Measurements from ENCODE around the gene CDC42. TPM values are rescaled to one million over a fixed set of nuclear protein-coding genes. Genes with fewer than 3 reads are reported as not detected.
A peak's percentile ranks its signal among the peaks of the same experiment; 100 is the strongest.

Gene CDC42
- polyA plus RNA-seq, 3 donors = 210 to 731 (median 606) TPM

GRCh38 chr1:22080191-22080590, 27.7 kb downstream of the CDC42 start:
- no peak for DNase-seq
- peaks cover 100% of the 10 kb centered on the region for H3K79me2 ChIP-seq (ENCODE audit: insufficient read depth, low read length)
- H2AFZ ChIP-seq (ENCODE audit: insufficient read depth, low read depth, low read length, poor library complexity, severe bottlenecking) = no peak overlapping the region
- H3K36me3 ChIP-seq (replicated peaks in 1 of 2; ENCODE audit: control insufficient read depth in 1 of 2, insufficient read depth in 2 of 2, low read length in 2 of 2) = peaks cover 49 to 81% of the 10 kb centered on the region in 2 donors
- H3K4me3 ChIP-seq (replicated peaks in 1 of 3; ENCODE audit: low read depth in 2 of 3, low read length in 3 of 3) = no peak overlapping the region
- peaks cover 41% of the 10 kb centered on the region for H3K4me1 Mint-ChIP-seq
- H3K36me3 Mint-ChIP-seq = peaks cover 60 to 75% of the 10 kb centered on the region in 2 donors
- no peaks in the 10 kb centered on the region for H3K9me3 Mint-ChIP-seq
- H3K27me3 Mint-ChIP-seq (ENCODE audit: low read depth in 3 of 3) = no peaks in the 10 kb centered on the region
- H3K27ac Mint-ChIP-seq = no peak overlapping the region
- no peaks in the 10 kb centered on the region for H3K9me3 ChIP-seq (replicated peaks in 1 of 2; ENCODE audit: control insufficient read depth in 1 of 2, insufficient read depth in 1 of 2, low read length in 2 of 2)
- intact Hi-C loops (cut with micrococcal nuclease) = no loop called here
- H3K27me3 ChIP-seq (ENCODE audit: control insufficient read depth in 2 of 2, insufficient read depth in 2 of 2, low read length in 2 of 2) = no peaks in the 10 kb centered on the region
- no peak overlapping the region for H3K27ac ChIP-seq (ENCODE audit: low read depth in 1 of 2, low read length in 2 of 2)
- H3K4me1 ChIP-seq (ENCODE audit: control insufficient read depth in 1 of 2, insufficient read depth in 2 of 2, low read length in 2 of 2) = peaks cover 20 to 24% of the 10 kb centered on the region in 2 donors
- no CpG with 5 or more reads among the region's 2 CpGs for WGBS (ENCODE audit: insufficient coverage)
- no peak for TF ChIP-seq CTCF (IDR thresholded peaks at IDR 0.05)
- peaks cover 100% of the 10 kb centered on the region for H4K20me1 ChIP-seq (ENCODE audit: insufficient read depth, low read length)
- H3K4me3 Mint-ChIP-seq = no peak overlapping the region
- no peak overlapping the region for H3K9ac ChIP-seq (ENCODE audit: insufficient read depth, low read length, poor library complexity, severe bottlenecking)
- H3K4me2 ChIP-seq (replicated peaks; ENCODE audit: extremely low read depth, low read length, poor library complexity, severe bottlenecking) = no peak overlapping the region

GRCh38 chr1:22088331-22088730, 35.8 kb downstream of the CDC42 start:
- H3K4me1 Mint-ChIP-seq = peaks cover 47% of the 10 kb centered on the region
- Histone ChIP-seq H4K20me1 (ENCODE audit: insufficient read depth, low read length) (peaks cover 100% of the 10 kb centered on the region), H3K9me3 (replicated peaks in 1 of 2; ENCODE audit: control insufficient read depth in 1 of 2, insufficient read depth in 1 of 2, low read length in 2 of 2) (no peaks in the 10 kb centered on the region), H3K4me3 (replicated peaks in 1 of 3; ENCODE audit: low read depth in 2 of 3, low read length in 3 of 3) (no peak overlapping the region), H3K27ac (ENCODE audit: low read depth in 1 of 2, low read length in 2 of 2) (peak overlapping the region in 1 of 2 donors; percentile 73), H3K4me1 (ENCODE audit: control insufficient read depth in 1 of 2, insufficient read depth in 2 of 2, low read length in 2 of 2) (peaks cover 28 to 41% of the 10 kb centered on the region in 2 donors), H3K4me2 (replicated peaks; ENCODE audit: extremely low read depth, low read length, poor library complexity, severe bottlenecking) (no peak overlapping the region), H2AFZ (ENCODE audit: insufficient read depth, low read depth, low read length, poor library complexity, severe bottlenecking) (no peak overlapping the region), H3K9ac (ENCODE audit: insufficient read depth, low read length, poor library complexity, severe bottlenecking) (peak overlapping the region; percentile 38), H3K36me3 (replicated peaks in 1 of 2; ENCODE audit: control insufficient read depth in 1 of 2, insufficient read depth in 2 of 2, low read length in 2 of 2) (peaks cover 62 to 93% of the 10 kb centered on the region in 2 donors), H3K79me2 (ENCODE audit: insufficient read depth, low read length) (peaks cover 98% of the 10 kb centered on the region), H3K27me3 (ENCODE audit: control insufficient read depth in 2 of 2, insufficient read depth in 2 of 2, low read length in 2 of 2) (no peaks in the 10 kb centered on the region)
- DNase-seq = no peak
- H3K36me3 Mint-ChIP-seq = peaks cover 73 to 93% of the 10 kb centered on the region in 2 donors
- TF ChIP-seq CTCF (IDR thresholded peaks at IDR 0.05) = no peak
- intact Hi-C loops (cut with micrococcal nuclease) = loop anchor here in 1 of 2 donors (5.0 kb wide), 1 partner anchor 36 kb away; the partner anchor contains the start of gene CDC42
- peak overlapping the region in 6 of 7 donors; percentile 26 to 87 (median 72) for H3K27ac Mint-ChIP-seq
- WGBS (ENCODE audit: insufficient coverage) = no CpG with 5 or more reads among the region's 2 CpGs
- no peak overlapping the region for H3K4me3 Mint-ChIP-seq
- H3K27me3 Mint-ChIP-seq (ENCODE audit: low read depth in 3 of 3) = no peaks in the 10 kb centered on the region
- H3K9me3 Mint-ChIP-seq = no peaks in the 10 kb centered on the region
